HepG2 (cell line): ENCODE results near the gene GFOD1.

ENCODE experiments used
- EZH2 ChIP-seq: conservative IDR thresholded peaks from 2 replicates; pipeline ENCODE4 v1.6.1; 2012; ENCODE audit warnings: mild to moderate bottlenecking, low read depth, low read length, moderate library complexity
- HNF4G ChIP-seq, 2 experiments: sonication (generic) in 1 of 2; formaldehyde crosslinking in 1 of 2; IDR thresholded peaks; 2 replicates each; pipeline versions ENCODE4 v1.4.0 to v1.6.1; 2011 to 2020; ENCODE audit warnings: borderline replicate concordance in 2 of 2, low read depth in 2 of 2, mild to moderate bottlenecking in 2 of 2, low read length in 1 of 2, missing genetic modification reagents in 1 of 2, moderate library complexity in 1 of 2
- HNRNPK ChIP-seq: fragments of 200-400 bp; formaldehyde crosslinking; IDR thresholded peaks from 2 replicates; pipeline ENCODE4 v1.6.1; 2018; ENCODE audit warnings: low read length, low read depth, moderate library complexity, mild to moderate bottlenecking; ENCODE audit not compliant: poor library complexity, severe bottlenecking
- HOXA9 ChIP-seq: sonication (generic); formaldehyde crosslinking; IDR thresholded peaks from 2 replicates; pipeline ENCODE4 v1.8.1; 2022; ENCODE audit warnings: missing genetic modification reagents, mild to moderate bottlenecking, moderate library complexity, borderline replicate concordance
- POLR2AphosphoS5 ChIP-seq: IDR thresholded peaks from 2 replicates; pipeline ENCODE4 v1.6.1; 2012; ENCODE audit warnings: low read depth, low read length
- ZC3H4 ChIP-seq: sonication (generic); formaldehyde crosslinking; IDR thresholded peaks from 2 replicates; pipeline ENCODE4 v1.4.0; 2020; ENCODE audit warnings: missing genetic modification reagents, borderline replicate concordance
- ZFP41 ChIP-seq: sonication (generic); formaldehyde crosslinking; IDR thresholded peaks from 2 replicates; pipeline ENCODE4 v1.4.0; 2020; ENCODE audit warnings: mild to moderate bottlenecking, missing genetic modification reagents, borderline replicate concordance
- ZNF782 ChIP-seq: sonication (generic); formaldehyde crosslinking; IDR thresholded peaks from 2 replicates; pipeline ENCODE4 v1.4.0; 2020; ENCODE audit warnings: missing genetic modification reagents, mild to moderate bottlenecking, borderline replicate concordance
- TF ChIP-seq, protein P1 (sequence below): sonication (generic); formaldehyde crosslinking; IDR thresholded peaks from 2 replicates; pipeline ENCODE4 v1.4.0; 2020; ENCODE audit warnings: missing genetic modification reagents
- TF ChIP-seq, protein P2 (sequence below): sonication (generic); formaldehyde crosslinking; IDR thresholded peaks from 2 replicates; pipeline ENCODE4 v1.4.0; 2020; ENCODE audit warnings: missing genetic modification reagents
- TF ChIP-seq, protein P3 (sequence below): sonication (generic); formaldehyde crosslinking; IDR thresholded peaks from 2 replicates; pipeline ENCODE4 v1.4.0; 2020; ENCODE audit warnings: missing genetic modification reagents

DNA sequence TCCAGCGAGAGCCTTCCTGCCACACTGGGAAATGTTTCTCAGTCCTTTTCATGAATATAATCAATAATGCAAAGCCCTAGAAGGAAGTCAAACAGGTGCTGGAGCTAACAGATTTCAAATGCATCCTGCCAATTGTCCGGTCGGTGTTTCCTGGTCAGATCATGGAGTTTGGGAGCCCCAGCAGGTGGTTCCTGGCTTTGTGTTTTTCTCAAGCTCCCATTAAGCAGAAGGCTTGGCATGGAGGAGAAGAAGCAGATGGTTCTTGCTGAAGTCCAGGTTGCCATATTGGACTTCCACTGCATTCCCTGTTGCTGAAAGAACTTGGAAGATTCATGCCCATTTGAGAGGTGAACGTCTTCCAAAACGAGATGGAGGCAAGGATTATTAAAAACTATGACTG lies 68.6 kb downstream of the GFOD1 start:
- TF ChIP-seq ZFP41 (CRISPR knock-in tag) (no peak), HNF4G (IDR thresholded peaks at IDR 0.05; ENCODE audit: borderline replicate concordance, low read depth, low read length) (no peak), HNF4G (CRISPR knock-in tag; IDR thresholded peaks at IDR 0.05; ENCODE audit: borderline replicate concordance, low read depth) (no peak), EZH2 (no peak), HOXA9 (CRISPR knock-in tag) (no peak), HNRNPK (no peak), ZC3H4 (CRISPR knock-in tag) (no peak), ZNF782 (CRISPR knock-in tag) (no peak), POLR2AphosphoS5 (no peak)
- TF ChIP-seq, protein P1, sequence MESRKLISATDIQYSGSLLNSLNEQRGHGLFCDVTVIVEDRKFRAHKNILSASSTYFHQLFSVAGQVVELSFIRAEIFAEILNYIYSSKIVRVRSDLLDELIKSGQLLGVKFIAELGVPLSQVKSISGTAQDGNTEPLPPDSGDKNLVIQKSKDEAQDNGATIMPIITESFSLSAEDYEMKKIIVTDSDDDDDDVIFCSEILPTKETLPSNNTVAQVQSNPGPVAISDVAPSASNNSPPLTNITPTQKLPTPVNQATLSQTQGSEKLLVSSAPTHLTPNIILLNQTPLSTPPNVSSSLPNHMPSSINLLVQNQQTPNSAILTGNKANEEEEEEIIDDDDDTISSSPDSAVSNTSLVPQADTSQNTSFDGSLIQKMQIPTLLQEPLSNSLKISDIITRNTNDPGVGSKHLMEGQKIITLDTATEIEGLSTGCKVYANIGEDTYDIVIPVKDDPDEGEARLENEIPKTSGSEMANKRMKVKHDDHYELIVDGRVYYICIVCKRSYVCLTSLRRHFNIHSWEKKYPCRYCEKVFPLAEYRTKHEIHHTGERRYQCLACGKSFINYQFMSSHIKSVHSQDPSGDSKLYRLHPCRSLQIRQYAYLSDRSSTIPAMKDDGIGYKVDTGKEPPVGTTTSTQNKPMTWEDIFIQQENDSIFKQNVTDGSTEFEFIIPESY (CRISPR knock-in tag), result no peak
- TF ChIP-seq, protein P2, sequence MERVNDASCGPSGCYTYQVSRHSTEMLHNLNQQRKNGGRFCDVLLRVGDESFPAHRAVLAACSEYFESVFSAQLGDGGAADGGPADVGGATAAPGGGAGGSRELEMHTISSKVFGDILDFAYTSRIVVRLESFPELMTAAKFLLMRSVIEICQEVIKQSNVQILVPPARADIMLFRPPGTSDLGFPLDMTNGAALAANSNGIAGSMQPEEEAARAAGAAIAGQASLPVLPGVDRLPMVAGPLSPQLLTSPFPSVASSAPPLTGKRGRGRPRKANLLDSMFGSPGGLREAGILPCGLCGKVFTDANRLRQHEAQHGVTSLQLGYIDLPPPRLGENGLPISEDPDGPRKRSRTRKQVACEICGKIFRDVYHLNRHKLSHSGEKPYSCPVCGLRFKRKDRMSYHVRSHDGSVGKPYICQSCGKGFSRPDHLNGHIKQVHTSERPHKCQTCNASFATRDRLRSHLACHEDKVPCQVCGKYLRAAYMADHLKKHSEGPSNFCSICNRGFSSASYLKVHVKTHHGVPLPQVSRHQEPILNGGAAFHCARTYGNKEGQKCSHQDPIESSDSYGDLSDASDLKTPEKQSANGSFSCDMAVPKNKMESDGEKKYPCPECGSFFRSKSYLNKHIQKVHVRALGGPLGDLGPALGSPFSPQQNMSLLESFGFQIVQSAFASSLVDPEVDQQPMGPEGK (CRISPR knock-in tag), result no peak
- TF ChIP-seq, protein P3, sequence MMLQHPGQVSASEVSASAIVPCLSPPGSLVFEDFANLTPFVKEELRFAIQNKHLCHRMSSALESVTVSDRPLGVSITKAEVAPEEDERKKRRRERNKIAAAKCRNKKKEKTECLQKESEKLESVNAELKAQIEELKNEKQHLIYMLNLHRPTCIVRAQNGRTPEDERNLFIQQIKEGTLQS, result no peak
